Superior temporal gyrus (tissue), 1 donor: ENCODE results near the gene ADPRS.

ENCODE experiments used
- DNase-seq: peaks from one replicate; pipeline ENCODE4 v3.0.0-alpha.2; 2016; ENCODE audit errors: extremely low spot score

Gene ADPRS

DNA sequence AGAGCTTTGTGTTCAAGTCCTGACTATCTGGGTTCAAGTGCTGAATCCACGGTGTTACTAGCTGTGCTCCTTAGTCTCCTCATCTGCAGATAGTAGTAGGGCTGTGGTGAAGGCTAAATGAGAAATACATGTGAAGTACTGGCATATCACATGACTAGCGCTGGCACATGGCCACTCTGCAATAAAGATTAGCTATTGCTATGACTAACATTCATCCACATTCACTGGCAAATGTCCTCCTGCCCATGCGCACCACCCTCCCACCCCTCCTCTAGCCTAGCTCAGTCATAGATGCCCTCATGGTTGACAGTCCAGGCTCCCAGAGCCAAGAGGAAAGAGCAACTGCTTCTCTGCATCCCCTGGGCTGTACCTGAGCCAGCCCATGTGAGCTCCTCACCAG, 44.8 kb downstream of the ADPRS start:
- no peak for DNase-seq

DNA sequence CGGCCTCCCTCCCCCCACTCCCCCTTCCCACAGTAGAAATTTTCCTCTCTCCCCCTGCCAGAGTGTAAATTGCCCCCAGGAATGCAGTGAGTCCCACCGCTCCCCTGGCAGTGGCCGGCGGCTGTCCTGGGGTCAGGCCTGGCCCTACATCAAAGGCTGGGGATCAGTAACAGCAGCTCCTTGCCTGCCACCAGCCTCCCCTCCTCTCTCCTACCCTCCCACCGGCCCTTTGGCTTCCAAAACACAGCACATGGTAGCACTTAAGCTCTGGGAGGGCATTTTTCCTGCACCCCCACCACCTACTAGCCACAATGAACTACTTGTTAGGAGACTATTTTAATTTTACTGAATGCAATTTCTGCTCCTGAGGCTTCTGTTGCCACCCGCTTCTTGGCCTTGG, 45.3 kb downstream of the ADPRS start:
- DNase-seq, result no peak

DNA sequence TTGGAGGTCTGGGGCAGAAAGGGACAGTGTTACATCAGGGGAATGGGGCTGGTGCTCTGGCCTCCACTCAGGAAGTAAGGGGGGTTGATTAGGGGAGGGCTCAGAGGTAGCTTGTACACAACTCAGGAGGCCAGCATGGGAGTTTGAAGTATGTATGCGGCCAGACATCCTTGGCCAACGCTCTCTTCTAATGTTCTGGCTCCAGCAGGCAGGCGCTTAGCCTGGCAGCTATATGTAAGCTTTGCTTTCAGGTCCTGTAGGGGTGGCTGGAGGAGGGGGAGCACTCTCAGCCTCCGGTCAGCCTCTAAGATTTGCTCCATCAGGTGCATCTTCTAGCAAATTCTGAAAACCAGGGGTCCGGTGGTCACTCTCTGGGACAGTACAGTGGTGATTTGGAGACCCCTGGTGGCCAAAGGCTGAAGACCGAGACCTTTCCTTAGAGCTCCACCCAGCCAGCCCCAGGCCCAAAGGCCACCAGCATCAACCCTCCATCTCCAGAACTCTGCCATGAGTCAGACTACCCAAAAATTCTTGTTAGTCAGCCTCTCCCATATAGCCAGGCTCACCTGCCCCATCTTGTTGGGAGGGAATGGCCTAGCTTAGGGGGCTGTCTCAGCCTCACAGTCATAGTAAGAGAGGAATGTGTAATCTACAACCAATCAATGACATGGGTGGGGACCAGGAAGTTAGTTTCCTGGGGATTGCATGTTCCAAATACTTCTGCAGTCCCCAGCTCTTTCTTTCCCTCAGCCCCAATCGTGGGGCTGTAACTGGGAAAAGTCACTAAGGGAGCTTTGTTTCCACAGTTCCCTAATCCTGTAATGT, 46.0 kb downstream of the ADPRS start:
- DNase-seq, result peak; percentile 80

DNA sequence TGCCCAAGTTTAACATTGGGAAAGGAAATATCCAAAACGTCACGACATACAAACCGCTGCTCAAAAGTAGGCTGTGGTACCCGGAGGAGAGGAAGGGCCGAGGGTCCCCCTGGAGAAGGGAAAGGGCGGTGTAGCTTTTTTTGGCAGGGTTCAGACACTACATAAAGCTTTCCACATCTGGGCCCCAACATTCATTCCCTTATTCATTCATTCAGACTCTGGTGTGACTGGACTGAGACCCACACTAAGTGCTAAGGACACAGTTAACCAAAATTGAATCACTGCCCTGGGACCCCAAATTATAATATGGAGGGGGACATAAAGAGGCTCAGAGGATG, 46.6 kb downstream of the ADPRS start:
- no peak for DNase-seq

DNA sequence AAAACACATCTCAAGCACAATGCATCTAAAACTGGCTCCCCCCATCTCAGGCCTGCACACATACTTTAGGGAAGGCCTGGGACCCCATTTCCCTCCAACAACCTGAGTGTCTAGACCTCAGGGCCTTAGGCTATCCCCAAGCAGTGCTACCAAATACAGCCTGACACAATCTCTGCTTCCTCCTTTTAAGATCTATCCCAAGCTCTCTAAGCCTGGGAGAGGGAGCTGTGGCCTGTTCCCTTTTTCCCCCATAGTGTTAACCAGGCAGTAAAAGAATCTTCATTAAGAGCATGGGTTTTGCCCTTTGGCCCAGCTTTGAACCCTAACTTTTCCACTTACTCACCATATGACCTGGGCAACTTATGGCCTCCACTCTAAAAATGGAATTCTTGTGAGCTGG, 47.1 kb downstream of the ADPRS start:
- DNase-seq, result no peak

DNA sequence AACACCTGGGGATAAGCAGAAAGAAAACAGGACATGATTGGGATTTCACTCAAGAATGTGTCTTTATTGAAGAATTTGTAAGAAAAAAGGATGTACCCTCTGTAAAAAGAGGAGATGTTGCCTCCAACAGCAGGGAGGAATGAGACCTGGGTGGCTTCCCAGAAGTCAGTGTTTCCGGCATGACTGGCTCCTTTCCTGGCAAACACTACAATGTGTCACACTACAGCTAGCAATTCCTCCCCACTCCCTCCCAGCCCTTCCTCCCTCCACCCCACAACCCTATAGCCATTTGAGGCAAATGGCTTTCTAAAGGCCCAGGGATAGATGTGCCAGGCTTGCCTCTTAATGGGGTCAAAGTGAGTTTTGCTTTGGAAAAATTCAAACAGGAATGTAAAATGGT, 47.8 kb downstream of the ADPRS start:
- no peak for DNase-seq

DNA sequence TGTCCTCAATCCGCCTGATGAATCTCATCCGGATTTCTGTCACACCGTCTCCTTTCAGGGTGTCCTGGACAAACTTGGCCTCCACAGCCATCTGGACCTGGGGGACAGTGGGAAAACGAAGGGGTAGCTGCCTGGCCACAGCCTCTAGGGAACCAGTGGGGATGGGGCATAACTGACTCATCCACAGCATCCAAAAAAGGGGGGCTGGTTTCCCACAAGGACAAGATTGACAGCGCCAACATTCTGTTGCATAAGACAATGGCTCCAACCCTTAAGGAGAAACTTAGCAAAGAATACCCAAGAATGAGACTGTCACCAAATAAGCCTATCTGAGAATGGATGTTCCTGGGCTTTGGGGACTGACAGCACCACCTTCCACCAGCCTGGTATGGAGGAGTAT, 48.5 kb downstream of the ADPRS start:
- DNase-seq, result no peak

DNA sequence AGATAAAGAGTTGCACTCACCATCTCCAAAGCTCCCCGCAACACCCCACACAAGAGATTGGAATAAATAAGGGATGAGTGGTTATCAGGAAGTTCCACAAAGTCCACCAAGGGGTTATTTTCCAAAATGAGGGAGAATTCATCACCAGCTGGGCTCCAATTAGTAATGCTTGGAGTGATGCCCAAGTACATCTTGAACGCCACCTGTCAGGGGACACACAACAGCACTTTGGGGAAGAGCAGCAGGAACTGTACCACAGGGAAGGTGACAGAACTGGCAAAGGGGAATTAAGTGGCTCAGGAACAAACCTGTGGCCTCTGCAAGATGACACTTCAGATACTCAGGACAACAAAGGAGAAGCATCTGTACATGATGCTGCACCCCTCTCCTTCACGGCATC, 49.1 kb downstream of the ADPRS start:
- no peak for DNase-seq

DNA sequence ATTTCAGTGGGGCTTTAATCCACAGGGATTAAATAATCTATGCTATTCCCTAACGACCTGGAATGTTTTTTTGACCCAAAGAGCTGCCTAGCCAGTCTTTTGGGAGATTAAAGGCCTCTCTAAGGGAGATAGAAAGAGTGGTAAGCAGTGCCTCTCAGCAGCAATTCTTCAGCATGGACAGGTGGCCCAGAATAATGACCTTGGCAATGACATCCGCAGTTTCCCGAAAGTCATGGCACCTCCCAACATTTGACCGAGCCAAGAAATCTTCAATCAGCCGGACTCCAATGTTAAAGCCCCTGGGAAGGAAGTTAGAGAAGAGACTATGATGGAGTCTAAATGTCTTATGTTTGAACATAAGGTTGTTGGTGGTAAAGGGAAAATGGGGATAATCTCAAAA, 50.8 kb downstream of the ADPRS start:
- DNase-seq, result no peak

DNA sequence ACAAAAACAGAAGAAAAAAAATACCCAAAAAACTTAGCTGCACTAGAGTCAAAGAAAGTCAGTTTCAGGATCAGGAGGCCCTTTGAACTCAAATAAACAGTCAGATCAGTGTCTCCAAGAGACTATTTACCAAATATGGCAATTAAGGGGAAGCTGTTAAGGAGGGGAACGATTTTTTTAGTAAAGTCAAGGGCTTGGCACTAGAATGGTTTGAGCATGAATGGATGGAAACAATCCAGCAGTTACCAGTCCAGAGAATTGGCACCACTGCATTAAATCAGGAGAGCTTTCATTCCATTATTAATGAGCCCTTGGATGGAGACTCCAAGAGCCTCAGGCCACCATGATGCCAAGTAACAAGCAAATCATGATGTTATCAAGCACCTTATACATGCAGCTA, 53.4 kb downstream of the ADPRS start:
- peak; percentile 36 for DNase-seq

DNA sequence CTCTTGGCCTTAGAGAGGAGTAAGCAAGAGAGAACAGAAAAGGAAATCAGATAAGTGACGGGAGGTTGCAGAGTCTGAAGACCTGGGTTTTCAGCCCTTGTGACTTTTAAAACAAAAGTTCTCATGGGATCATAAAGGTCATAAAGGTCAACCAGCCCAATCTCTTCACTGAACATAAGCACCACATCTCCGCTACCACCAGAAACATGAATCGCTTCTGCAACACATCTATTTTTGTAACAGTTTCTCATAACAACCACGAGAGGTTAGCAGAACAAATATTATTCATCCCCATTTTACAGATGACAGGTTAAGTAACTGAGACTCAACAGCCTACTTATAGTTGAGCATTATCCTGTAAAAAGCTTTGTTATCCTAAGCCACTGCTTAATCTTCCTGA, 54.7 kb downstream of the ADPRS start:
- peak; percentile 6 for DNase-seq
